Measurements from ENCODE around the gene FAM81B.
"Not testable (repeated sequence)": the region's sequence is repeated elsewhere in the genome, so short reads cannot be mapped to it uniquely, and the experiment has no call there.

FAM81B gene

DNA sequence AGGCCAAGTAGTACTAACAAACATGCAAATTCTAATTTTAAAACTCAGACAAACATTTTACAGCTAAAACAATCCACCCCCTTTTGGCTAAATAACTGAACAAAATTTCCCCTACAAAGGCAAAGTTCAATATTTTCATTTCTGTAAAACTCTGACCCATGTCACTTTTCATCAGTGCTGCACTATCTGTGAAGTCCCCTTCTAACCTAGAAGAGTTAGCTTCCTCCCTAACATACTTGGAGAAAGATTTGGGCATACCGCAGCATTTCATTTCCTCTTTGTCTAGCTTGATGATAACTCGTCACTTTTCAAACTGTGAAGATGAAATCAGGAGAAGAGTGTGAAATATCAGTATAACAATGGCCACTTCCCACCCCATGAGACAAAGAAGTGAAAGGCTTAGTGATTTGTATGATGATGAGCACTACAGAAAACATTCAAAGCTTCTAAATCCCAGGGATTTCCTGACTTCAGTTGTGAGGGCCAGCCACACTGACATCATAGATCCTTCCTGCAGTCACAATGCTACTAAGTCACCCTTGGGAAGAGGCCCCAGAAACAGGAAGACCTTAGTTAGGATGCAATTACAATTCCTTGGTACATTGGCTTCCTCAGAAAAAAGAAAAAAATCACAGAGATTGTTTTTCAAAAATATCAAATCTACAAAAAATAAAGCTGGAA is at the start of gene FAM81B:
TSS of gene FAM81B (plus strand) at position 555 of the 681 bp plus-strand sequence. CDS start at position 579, 24 bp downstream.
- H3K4me3 ChIP-seq (ENCODE audit: low read depth, low read length): no peak within 1 kb of the TSS
- no peak for DNase-seq (ENCODE audit: low read depth)

GRCh38 chr5:95341444-95341843 is 49.7 kb upstream of the FAM81B start:
- H3K4me3 ChIP-seq (ENCODE audit: low read depth, low read length); DNase-seq (ENCODE audit: low read depth): not testable (repeated sequence)

More for the DNA sequence above, at the start of gene FAM81B:
- TF ChIP-seq, protein P1, sequence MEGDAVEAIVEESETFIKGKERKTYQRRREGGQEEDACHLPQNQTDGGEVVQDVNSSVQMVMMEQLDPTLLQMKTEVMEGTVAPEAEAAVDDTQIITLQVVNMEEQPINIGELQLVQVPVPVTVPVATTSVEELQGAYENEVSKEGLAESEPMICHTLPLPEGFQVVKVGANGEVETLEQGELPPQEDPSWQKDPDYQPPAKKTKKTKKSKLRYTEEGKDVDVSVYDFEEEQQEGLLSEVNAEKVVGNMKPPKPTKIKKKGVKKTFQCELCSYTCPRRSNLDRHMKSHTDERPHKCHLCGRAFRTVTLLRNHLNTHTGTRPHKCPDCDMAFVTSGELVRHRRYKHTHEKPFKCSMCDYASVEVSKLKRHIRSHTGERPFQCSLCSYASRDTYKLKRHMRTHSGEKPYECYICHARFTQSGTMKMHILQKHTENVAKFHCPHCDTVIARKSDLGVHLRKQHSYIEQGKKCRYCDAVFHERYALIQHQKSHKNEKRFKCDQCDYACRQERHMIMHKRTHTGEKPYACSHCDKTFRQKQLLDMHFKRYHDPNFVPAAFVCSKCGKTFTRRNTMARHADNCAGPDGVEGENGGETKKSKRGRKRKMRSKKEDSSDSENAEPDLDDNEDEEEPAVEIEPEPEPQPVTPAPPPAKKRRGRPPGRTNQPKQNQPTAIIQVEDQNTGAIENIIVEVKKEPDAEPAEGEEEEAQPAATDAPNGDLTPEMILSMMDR (IDR thresholded peaks at IDR 0.05; ENCODE audit: low read depth, low read length, missing control alignments): no peak

DNA sequence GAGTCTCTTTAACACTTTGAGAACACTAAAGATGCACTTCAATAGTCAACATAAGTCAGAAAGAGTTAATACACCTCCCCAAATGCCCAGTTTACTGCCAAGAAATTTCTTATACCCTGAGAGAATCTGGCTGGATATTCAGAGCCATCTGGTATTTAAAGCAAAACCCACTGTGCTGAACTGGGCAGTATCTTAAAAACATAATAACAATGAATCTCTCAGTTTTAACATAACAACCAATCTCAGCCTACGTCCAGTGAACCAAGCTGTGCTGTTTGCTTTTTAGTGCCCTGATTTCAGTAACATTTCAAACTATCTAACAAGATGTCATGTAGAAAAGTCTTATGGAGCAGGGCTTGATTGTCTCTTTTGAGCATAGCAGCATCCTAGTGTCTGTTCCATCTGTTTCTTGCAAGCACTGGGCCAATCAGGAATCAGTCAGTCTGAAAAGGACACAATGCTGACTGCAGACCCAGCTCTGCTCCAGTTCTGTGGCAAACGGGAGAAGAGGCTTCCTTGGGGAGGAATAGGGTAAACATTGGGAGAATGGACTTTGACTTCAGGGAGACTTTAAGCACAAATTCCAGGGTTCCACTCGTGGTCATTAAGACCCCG is 43.6 kb upstream of the FAM81B start:
- H3K4me3 ChIP-seq (ENCODE audit: low read depth, low read length): no peak overlapping the region
- TF ChIP-seq, protein P1 (IDR thresholded peaks at IDR 0.05; ENCODE audit: low read depth, low read length, missing control alignments): no peak
- no peak for DNase-seq (ENCODE audit: low read depth)

DNA sequence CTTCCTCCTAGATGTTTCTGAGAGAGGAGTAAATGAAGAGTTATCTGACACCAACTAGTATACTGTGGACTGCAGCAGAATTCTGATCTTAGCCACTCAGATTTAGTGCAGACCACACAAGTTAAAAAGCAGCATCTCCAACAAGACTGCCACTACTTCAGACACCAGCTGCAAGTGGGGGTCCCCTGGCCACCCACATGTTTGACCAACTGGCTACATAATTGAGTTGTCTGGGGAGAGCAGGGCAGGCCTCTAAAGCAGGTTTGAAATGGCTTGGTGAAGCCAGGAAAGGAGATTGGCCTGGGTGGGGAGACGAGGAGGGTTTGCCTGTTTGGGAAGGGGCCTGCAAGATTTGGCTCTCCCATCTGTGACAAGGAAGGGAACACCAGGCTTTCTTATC is 40.5 kb upstream of the FAM81B start:
- TF ChIP-seq, protein P1 (IDR thresholded peaks at IDR 0.05; ENCODE audit: low read depth, low read length, missing control alignments): no peak

DNA sequence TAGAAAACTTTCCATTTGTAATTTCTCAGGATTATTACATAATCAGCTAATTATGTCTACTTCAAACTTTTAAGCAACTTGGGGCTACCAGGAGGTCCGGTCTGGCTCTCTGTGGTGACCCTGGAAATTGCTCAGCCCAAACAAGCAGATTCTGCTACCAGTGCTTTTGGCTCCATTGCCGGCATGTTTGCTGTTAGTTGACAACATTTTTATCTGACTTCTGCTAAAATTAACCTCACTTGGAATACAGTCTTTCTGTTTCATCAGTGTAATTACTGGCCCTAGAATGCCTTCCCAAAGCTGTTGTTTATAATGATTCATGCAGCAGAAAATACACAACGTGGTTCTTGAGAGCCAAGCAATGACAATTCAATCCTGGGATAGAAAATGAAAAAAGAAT is 38.5 kb upstream of the FAM81B start:
- TF ChIP-seq, protein P1 (IDR thresholded peaks at IDR 0.05; ENCODE audit: low read depth, low read length, missing control alignments): no peak
- no peak for DNase-seq (ENCODE audit: low read depth)
- H3K4me3 ChIP-seq (ENCODE audit: low read depth, low read length): no peak overlapping the region

More for the DNA sequence above, 40.5 kb upstream of the FAM81B start:
- H3K4me3 ChIP-seq (ENCODE audit: low read depth, low read length): no peak overlapping the region
- no peak for DNase-seq (ENCODE audit: low read depth)

DNA sequence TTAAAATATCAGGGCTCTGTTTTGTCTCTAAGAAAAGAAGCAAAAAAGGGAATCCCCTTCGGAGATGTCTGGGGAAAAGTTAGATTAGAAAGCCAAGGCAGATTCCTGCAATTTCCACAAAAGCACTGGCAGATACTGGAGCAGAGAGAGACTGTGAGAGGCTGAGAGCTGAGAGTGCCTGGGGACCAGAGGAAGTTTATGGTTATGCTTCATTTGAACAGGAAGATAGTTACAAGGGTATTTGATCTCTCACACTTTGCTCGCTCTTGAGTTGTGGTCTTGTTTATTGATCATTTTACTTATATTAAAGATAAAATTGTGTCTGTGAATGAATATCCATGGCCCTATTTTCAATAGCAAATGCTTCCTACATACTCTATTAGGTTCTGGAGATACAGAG is 32.8 kb upstream of the FAM81B start:
- DNase-seq (ENCODE audit: low read depth): no peak
- TF ChIP-seq, protein P1 (IDR thresholded peaks at IDR 0.05; ENCODE audit: low read depth, low read length, missing control alignments): no peak
- H3K4me3 ChIP-seq (ENCODE audit: low read depth, low read length): no peak overlapping the region

DNA sequence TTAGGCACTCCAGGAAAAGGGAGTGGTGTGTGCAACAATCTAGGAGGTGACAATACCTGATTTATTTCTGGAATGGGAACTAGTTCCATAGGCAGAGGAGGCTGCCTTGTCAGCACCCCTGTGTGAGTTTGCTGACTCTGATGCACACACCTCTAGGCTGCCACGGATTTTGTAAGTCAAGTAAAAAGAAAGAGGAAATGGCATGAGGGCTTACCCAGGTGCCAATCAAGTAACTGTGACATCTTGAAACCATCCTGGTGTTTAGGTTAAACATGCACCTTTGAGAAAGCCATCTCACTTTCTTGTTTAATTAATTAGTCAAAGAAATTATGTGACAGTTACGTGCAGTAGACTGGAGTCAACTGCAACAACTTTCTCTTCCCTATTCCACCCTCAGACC is 32.3 kb upstream of the FAM81B start:
- TF ChIP-seq, protein P1 (IDR thresholded peaks at IDR 0.05; ENCODE audit: low read depth, low read length, missing control alignments): no peak
- no peak overlapping the region for H3K4me3 ChIP-seq (ENCODE audit: low read depth, low read length)
- no peak for DNase-seq (ENCODE audit: low read depth)

GRCh38 chr5:95360667-95361066 is 30.5 kb upstream of the FAM81B start:
- not testable (repeated sequence) for DNase-seq (ENCODE audit: low read depth); H3K4me3 ChIP-seq (ENCODE audit: low read depth, low read length)
